GM12875 (cell line): Measurements from ENCODE around the gene PMEL.

Experiments
- H3K4me3 ChIP-seq: one replicate; pipeline ENCODE4 v1.5.1; 2011; ENCODE audit warnings: low read depth, low read length, control low read depth
- CTCF ChIP-seq: IDR thresholded peaks from 2 replicates; pipeline ENCODE4 v1.5.1; 2011; ENCODE audit warnings: low read depth, mild to moderate bottlenecking, control low read depth, inconsistent platforms, low read length, moderate library complexity, borderline replicate concordance; ENCODE audit not compliant: insufficient read depth

Gene PMEL

GRCh38 chr12:55933169-55933798 is 32.6 kb downstream of the PMEL start:
- no peak overlapping the region for H3K4me3 ChIP-seq
- TF ChIP-seq CTCF, result no peak

DNA sequence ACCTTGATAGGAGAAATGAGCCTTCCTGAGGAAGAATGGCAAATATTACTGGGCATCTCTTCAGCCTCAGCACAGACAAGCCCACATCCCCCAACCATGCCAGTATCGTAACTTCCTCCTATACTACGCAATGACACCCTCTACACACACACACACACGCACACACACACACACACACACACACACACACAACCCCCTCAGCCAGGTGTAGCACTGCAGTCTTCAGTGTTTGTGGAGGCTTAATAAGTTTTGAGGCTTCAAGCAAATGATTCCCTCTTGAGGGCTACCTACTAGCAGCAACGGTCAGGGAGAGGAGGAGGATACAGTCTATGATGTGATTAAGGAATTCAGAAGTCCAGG is 33.3 kb downstream of the PMEL start:
- no peak for TF ChIP-seq CTCF
- peak overlapping the region; percentile 90 for H3K4me3 ChIP-seq

DNA sequence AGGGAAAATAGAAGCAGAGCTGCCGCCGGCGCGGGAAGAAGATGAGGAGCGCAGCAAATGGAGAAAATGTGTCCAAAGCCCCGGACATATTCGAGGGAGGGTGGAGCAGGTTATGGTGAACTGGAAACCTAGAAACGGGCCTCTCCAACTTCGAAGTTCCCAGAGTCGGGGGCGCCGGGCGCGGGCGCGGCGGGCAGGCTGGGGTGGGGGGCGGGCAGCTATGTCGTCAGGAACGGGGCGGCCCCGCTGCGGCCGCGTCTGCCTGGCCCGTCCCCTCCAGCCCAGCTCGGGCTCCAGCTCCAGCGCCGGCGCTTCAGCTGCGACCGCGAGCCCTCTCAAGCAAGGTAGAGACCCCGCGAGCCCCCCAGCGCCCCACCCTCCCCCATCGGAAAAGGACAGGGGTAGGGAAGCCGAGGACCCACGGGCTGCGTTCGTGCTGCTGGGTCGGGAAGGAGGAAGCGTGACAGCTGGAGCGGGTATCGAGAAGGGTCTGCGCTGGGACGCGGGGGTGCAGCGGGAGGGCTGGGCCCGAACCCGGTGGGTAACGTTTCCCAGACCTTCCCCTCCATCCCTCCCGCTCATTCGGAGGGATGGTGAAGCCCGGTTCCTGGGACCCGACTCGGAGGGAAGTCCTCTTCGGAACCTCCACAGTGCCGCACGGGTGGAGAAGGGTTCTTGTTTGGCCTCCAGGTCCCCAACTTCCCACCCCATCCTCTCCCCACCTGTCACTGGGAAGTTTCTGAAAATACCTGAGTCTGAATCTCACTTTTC is 33.9 kb downstream of the PMEL start:
- no peak for TF ChIP-seq CTCF
- H3K4me3 ChIP-seq, result peak overlapping the region; percentile 90

GRCh38 chr12:55931317-55931779 is 34.5 kb downstream of the PMEL start:
- TF ChIP-seq CTCF, result no peak
- H3K4me3 ChIP-seq, result peak overlapping the region; percentile 90

GRCh38 chr12:55930771-55931316 is 35.0 kb downstream of the PMEL start, which contains the start of gene DGKA:
Gene DGKA (plus strand): TSS chr12:55931162. CDS start chr12:55936504, 5,342 bp downstream.
- TF ChIP-seq CTCF, result peak; percentile 63
- H3K4me3 ChIP-seq, result peak within 1 kb of the TSS; percentile 90

DNA sequence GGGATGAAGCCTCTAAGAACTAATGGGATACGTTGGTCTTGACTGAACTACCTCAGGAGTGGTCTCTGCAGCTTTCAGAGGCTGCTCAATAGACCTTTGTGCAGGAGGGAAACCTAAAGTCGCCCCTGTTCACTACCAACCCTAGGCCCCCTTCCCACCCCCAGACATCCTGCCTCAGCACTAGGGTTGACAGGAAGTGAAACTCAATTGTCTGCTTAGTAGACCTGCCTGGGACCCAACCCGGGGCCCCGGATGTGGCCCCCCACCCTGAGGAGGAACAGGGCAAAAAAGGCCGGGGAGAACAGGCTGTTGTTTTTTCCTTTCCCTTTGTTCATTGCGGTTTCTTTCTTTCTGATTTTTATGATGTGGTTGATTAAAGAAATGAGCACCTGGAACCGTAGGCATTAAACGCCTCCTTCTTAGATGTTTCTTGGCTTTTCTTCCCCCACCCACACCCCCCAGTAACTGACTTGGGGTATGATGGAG is 36.5 kb downstream of the PMEL start:
- H3K4me3 ChIP-seq, result peak overlapping the region; percentile 29
- no peak for TF ChIP-seq CTCF
